ENCODE results near the gene RPH3AL. TPM values are rescaled to one million over a fixed set of nuclear protein-coding genes. Genes with fewer than 3 reads are reported as not detected.

Gene RPH3AL
- total and polyA plus RNA-seq, 10 of the 15 experiments (the other 5 are each of a cell fraction or from before 2014, with no cell fraction given), result 0.04 to 1.2 (median 0.47) TPM; not detected in 2

DNA sequence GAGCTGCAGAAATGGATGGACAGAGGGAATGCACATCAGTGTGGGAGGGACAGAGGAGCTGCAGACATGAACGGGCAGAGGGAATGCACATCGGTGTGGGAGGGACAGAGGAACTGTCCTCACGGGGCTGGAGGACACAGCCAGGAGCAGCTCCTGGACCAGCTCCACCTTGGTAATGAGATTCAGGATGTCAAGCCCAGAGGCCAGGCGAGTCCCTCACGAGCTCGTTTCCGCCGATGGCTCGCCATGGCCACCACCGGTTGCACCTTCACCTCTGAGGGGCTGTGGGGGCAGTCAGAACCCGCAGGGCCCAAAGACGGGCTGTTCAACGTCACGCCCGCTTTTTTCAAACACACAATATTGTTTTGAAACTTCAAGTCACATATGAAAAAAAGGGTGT lies 56.2 kb downstream of the RPH3AL start:
- CTCF ChIA-PET, result no interaction called here
- DNase-seq (ENCODE audit: low read depth, low spot score) (no peak), ATAC-seq (no peak), FAIRE-seq (no peak)
- 19% methylated on average over 15 of the region's 15 CpGs for WGBS (ENCODE audit: insufficient coverage, insufficient replicate concordance, low lambda C conversion rate, missing lambda C conversion rate)
- intact Hi-C loops (cut with micrococcal nuclease; ENCODE audit: unreplicated experiment) (no loop called here), in situ Hi-C loops (cut with MboI) (no loop called here)
- SMC1A ChIA-PET (ENCODE audit: uncharacterized antibody, unreplicated experiment), result no interaction called here
- TF ChIP-seq SIX5 (IDR thresholded peaks at IDR 0.05; ENCODE audit: low read depth, low read length, severe bottlenecking) (no peak), POLR2AphosphoS2 (IDR thresholded peaks at IDR 0.05; ENCODE audit: low read depth, low read length) (no peak), SMARCA5 (IDR thresholded peaks at IDR 0.05) (no peak), RFX5 (IDR thresholded peaks at IDR 0.05; ENCODE audit: low read depth, low read length) (no peak), STAT3 (IDR thresholded peaks at IDR 0.05; ENCODE audit: low read depth, low read length) (no peak)
- TF ChIP-seq, protein P1, sequence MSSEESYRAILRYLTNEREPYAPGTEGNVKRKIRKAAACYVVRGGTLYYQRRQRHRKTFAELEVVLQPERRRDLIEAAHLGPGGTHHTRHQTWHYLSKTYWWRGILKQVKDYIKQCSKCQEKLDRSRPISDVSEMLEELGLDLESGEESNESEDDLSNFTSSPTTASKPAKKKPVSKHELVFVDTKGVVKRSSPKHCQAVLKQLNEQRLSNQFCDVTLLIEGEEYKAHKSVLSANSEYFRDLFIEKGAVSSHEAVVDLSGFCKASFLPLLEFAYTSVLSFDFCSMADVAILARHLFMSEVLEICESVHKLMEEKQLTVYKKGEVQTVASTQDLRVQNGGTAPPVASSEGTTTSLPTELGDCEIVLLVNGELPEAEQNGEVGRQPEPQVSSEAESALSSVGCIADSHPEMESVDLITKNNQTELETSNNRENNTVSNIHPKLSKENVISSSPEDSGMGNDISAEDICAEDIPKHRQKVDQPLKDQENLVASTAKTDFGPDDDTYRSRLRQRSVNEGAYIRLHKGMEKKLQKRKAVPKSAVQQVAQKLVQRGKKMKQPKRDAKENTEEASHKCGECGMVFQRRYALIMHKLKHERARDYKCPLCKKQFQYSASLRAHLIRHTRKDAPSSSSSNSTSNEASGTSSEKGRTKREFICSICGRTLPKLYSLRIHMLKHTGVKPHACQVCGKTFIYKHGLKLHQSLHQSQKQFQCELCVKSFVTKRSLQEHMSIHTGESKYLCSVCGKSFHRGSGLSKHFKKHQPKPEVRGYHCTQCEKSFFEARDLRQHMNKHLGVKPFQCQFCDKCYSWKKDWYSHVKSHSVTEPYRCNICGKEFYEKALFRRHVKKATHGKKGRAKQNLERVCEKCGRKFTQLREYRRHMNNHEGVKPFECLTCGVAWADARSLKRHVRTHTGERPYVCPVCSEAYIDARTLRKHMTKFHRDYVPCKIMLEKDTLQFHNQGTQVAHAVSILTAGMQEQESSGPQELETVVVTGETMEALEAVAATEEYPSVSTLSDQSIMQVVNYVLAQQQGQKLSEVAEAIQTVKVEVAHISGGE (CRISPR knock-in tag; IDR thresholded peaks at IDR 0.05), result no peak
- Histone ChIP-seq H3K4me1 (ENCODE audit: control insufficient read depth, insufficient read depth, low read length) (no peaks in the 10 kb centered on the region), H3K27me3 (replicated peaks in 1 of 2; ENCODE audit: control insufficient read depth in 2 of 2, insufficient read depth in 2 of 2, low read length in 1 of 2) (no peaks in the 10 kb centered on the region), H4K20me1 (ENCODE audit: control insufficient read depth, insufficient read depth) (no peaks in the 10 kb centered on the region), H3K4me3 (no peak overlapping the region), H3K36me3 (ENCODE audit: control insufficient read depth in 2 of 2, insufficient read depth in 2 of 2, low read length in 1 of 2) (no peaks in the 10 kb centered on the region), H3K79me2 (ENCODE audit: control insufficient read depth, insufficient read depth, low read length) (no peaks in the 10 kb centered on the region), H2AFZ (ENCODE audit: control insufficient read depth, low read depth, low read length) (no peak overlapping the region), H3K4me2 (ENCODE audit: control insufficient read depth, insufficient read depth) (no peak overlapping the region), H3K9ac (ENCODE audit: control insufficient read depth, insufficient read depth, low read length) (no peak overlapping the region), H3K27ac (ENCODE audit: control insufficient read depth, insufficient read depth) (no peak overlapping the region), H3K9me3 (replicated peaks; ENCODE audit: control insufficient read depth, insufficient read depth, low read length) (no peaks in the 10 kb centered on the region)
- POLR2A ChIA-PET, result no interaction called here
- RAD21 ChIA-PET (ENCODE audit: unreplicated experiment), result no interaction called here
- BruUV-seq (replicated peaks), result no TSS peak
